HEK293 (cell line): ENCODE results near the gene KRT81.

ENCODE experiments used
- CTCF ChIP-seq: fragments of 450-650 bp; formaldehyde crosslinking; IDR thresholded peaks from 2 replicates; pipeline ENCODE4 v1.5.1; 2016; ENCODE audit warnings: missing biosample characterization, missing genetic modification characterization
- ZBTB17 ChIP-seq: fragments of 450-650 bp; formaldehyde crosslinking; IDR thresholded peaks from 2 replicates; pipeline ENCODE4 v1.5.1; 2016; ENCODE audit warnings: missing biosample characterization, missing genetic modification characterization
- ZIC2 ChIP-seq: fragments of 450-650 bp; formaldehyde crosslinking; IDR thresholded peaks from 2 replicates; pipeline ENCODE4 v1.5.1; 2016; ENCODE audit warnings: missing biosample characterization, missing genetic modification characterization
- ZNF549 ChIP-seq: fragments of 450-650 bp; IDR thresholded peaks from 2 replicates; pipeline ENCODE4 v1.5.1; 2018; ENCODE audit warnings: missing biosample characterization, missing genetic modification characterization, mild to moderate bottlenecking, inconsistent platforms, moderate library complexity

DNA sequence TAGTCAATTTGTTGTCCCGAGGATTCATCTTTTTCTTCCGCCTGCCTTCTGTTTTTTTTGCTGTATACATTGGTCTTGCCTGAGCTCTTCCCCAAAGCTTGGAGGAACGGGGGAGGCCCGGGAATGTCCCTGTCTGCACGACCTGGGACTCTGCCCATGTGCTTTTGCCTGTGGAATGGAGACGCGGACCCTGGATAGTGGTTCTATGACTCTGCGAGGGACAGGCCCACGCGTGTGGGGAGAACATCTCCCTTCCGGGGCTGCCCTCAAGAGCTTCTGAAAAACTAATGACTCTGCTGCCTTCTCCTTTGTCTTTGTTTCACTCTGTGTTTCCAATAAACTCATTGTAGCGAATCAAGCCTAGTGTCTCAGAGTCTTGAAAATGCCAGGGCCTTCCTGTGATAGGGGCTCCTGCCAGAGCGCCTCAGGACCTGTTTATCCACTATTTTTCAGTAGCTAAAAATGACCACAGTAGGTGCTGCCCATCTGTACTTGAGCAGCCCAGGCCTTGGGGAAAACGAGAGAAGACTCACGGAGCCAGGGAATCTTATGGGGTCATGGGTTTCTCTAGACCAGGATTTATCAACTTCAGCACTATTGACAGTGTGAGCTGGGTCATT lies 17.6 kb upstream of the KRT81 start:
- TF ChIP-seq ZNF549 (tag by site-specific recombination) (no peak), CTCF (tag by site-specific recombination) (no peak), ZBTB17 (tag by site-specific recombination) (no peak), ZIC2 (tag by site-specific recombination) (no peak)
